GM23338 (cell line): ENCODE results near the gene NNT. TPM values are rescaled to one million over a fixed set of nuclear protein-coding genes. Genes with fewer than 3 reads are reported as not detected.

Source experiments
- ATAC-seq: fragments of 200-7000 bp; cut with Tn5 transposase; 3 replicates; pipeline ENCODE4 v1.9.1; 2020
- DNase-seq: peaks from one replicate; pipeline ENCODE4 v3.0.0-alpha.2; 2015; ENCODE audit warnings: low spot score
- H2AFZ ChIP-seq: fragments of 200-600 bp; sonication (generic); 2 replicates; pipeline ENCODE4 v1.8.0; 2016; ENCODE audit warnings: antibody characterized with exemption, mild to moderate bottlenecking, moderate library complexity
- H3F3A ChIP-seq: fragments of 200-600 bp; sonication (generic); replicated peaks from 2 replicates; pipeline ENCODE4 v1.8.0; 2017; ENCODE audit warnings: antibody characterized with exemption, mixed run types, low read depth
- H3K27ac ChIP-seq: fragments of 200-600 bp; sonication (generic); 2 replicates; pipeline ENCODE4 v1.6.1; 2016; ENCODE audit warnings: low read depth
- H3K27me3 ChIP-seq: fragments of 200-600 bp; sonication (generic); 2 replicates; pipeline ENCODE4 v1.8.0; 2016; ENCODE audit warnings: mild to moderate bottlenecking, mixed run types, moderate library complexity; ENCODE audit not compliant: insufficient read depth
- H3K36me3 ChIP-seq: fragments of 200-600 bp; sonication (generic); 2 replicates; pipeline ENCODE4 v1.8.0; 2016; ENCODE audit warnings: mild to moderate bottlenecking; ENCODE audit not compliant: insufficient read depth
- H3K4me1 ChIP-seq: fragments of 200-600 bp; sonication (generic); 2 replicates; pipeline ENCODE4 v1.8.0; 2016; ENCODE audit warnings: mild to moderate bottlenecking, moderate library complexity; ENCODE audit not compliant: insufficient read depth
- H3K4me2 ChIP-seq: fragments of 200-600 bp; sonication (generic); 2 replicates; pipeline ENCODE4 v1.7.1; 2017; ENCODE audit warnings: mixed run types
- H3K4me3 ChIP-seq: fragments of 200-600 bp; sonication (generic); 2 replicates; pipeline ENCODE4 v1.6.1; 2016; ENCODE audit warnings: mixed run types
- H3K79me2 ChIP-seq: fragments of 200-600 bp; sonication (generic); replicated peaks from 2 replicates; pipeline ENCODE4 v1.8.0; 2017; ENCODE audit warnings: mild to moderate bottlenecking; ENCODE audit not compliant: insufficient read depth
- H3K9me2 ChIP-seq: fragments of 200-600 bp; sonication (generic); 2 replicates; pipeline ENCODE4 v1.8.0; 2017; ENCODE audit not compliant: insufficient read depth
- H4K20me1 ChIP-seq: fragments of 200-600 bp; sonication (generic); replicated peaks from 2 replicates; pipeline ENCODE4 v1.8.0; 2017; ENCODE audit warnings: mild to moderate bottlenecking; ENCODE audit not compliant: insufficient read depth
- H3K27ac Mint-ChIP-seq: 2 replicates; pipeline ENCODE4 v1.8.0; 2020; ENCODE audit warnings: inconsistent platforms, mild to moderate bottlenecking, moderate library complexity, mixed read lengths
- H3K27me3 Mint-ChIP-seq: 3 replicates; pipeline ENCODE4 v1.8.0; 2022; ENCODE audit warnings: low read depth, mild to moderate bottlenecking, moderate library complexity, mixed read lengths, inconsistent platforms; ENCODE audit not compliant: insufficient read depth, poor library complexity
- H3K36me3 Mint-ChIP-seq: 3 replicates; pipeline ENCODE4 v1.8.0; 2021; ENCODE audit warnings: low read depth, mild to moderate bottlenecking, inconsistent platforms, moderate library complexity, mixed read lengths
- H3K4me1 Mint-ChIP-seq: 3 replicates; pipeline ENCODE4 v1.8.0; 2020; ENCODE audit warnings: mild to moderate bottlenecking, inconsistent platforms, mixed read lengths
- H3K4me3 Mint-ChIP-seq: 3 replicates; pipeline ENCODE4 v1.8.0; 2021; ENCODE audit warnings: moderate library complexity, mild to moderate bottlenecking, inconsistent platforms, mixed read lengths
- H3K9me3 Mint-ChIP-seq: 3 replicates; pipeline ENCODE4 v1.8.0; 2020; ENCODE audit warnings: moderate library complexity, mild to moderate bottlenecking, inconsistent platforms, mixed read lengths
- CREB1 ChIP-seq: fragments of 250-450 bp; sonication (Bioruptor Pico); IDR thresholded peaks from 2 replicates; pipeline ENCODE4 v1.5.0; 2020; ENCODE audit warnings: low read depth, mild to moderate bottlenecking, moderate library complexity
- EZH2 ChIP-seq: fragments of 200-600 bp; sonication (generic); IDR thresholded peaks from one replicate; pipeline ENCODE4 v1.8.0; 2017; ENCODE audit warnings: antibody characterized with exemption, mild to moderate bottlenecking, low read depth; ENCODE audit not compliant: unreplicated experiment
- EZH2phosphoT487 ChIP-seq: fragments of 200-600 bp; sonication (generic); IDR thresholded peaks from one replicate; pipeline ENCODE4 v1.8.1; 2018; ENCODE audit warnings: antibody characterized with exemption; ENCODE audit not compliant: unreplicated experiment
- JUNB ChIP-seq: IDR thresholded peaks from one replicate; pipeline ENCODE4 v1.6.1; 2016; ENCODE audit warnings: antibody characterized with exemption; ENCODE audit not compliant: unreplicated experiment
- ZNF114 ChIP-seq: fragments of 250-450 bp; sonication (Bioruptor Pico); IDR thresholded peaks from 2 replicates; pipeline ENCODE4 v1.5.0; 2020; ENCODE audit warnings: mild to moderate bottlenecking, moderate library complexity
- ZNF331 ChIP-seq: fragments of 250-450 bp; sonication (Bioruptor Pico); IDR thresholded peaks from 2 replicates; pipeline ENCODE4 v1.5.0; 2020; ENCODE audit warnings: low read depth, mild to moderate bottlenecking, moderate library complexity
- polyA plus RNA-seq: library from polyadenylated mRNA; unstranded; fragments of >200 nt; fragmentation: Nextera tagmentation; extraction: Ambion mirVana; gene quantifications from 2 replicates; pipeline ENCODE4 v1.2.1, GENCODE V29; 2016
- total RNA-seq: library from RNA; depleted of rRNA; stranded (reverse); fragments of >200 nt; shearing (Covaris generic); gene quantifications from 2 replicates; pipeline ENCODE4 v1.2.3, GENCODE V29; 2014
- TF ChIP-seq, protein P1 (sequence below): IDR thresholded peaks from 2 replicates; pipeline ENCODE4 v1.6.1; 2016; ENCODE audit warnings: antibody characterized with exemption
- TF ChIP-seq, protein P2 (sequence below), 2 experiments: fragments of 200-600 bp in 1 of 2; sonication (generic) in 1 of 2; conservative IDR thresholded peaks; 2 replicates each; pipeline versions ENCODE4 v1.5.1 to v1.6.1; 2016 to 2017; ENCODE audit warnings: antibody characterized with exemption in 2 of 2, low read depth in 2 of 2, mild to moderate bottlenecking in 2 of 2, moderate library complexity in 1 of 2
- TF ChIP-seq, protein P3 (sequence below): fragments of 250-450 bp; sonication (Bioruptor Pico); IDR thresholded peaks from 2 replicates; pipeline ENCODE4 v1.5.0; 2020; ENCODE audit warnings: mild to moderate bottlenecking, moderate library complexity

Gene NNT
- total and polyA plus RNA-seq, 2 experiments from 2014 or later = 10.8 to 15.9 TPM

DNA sequence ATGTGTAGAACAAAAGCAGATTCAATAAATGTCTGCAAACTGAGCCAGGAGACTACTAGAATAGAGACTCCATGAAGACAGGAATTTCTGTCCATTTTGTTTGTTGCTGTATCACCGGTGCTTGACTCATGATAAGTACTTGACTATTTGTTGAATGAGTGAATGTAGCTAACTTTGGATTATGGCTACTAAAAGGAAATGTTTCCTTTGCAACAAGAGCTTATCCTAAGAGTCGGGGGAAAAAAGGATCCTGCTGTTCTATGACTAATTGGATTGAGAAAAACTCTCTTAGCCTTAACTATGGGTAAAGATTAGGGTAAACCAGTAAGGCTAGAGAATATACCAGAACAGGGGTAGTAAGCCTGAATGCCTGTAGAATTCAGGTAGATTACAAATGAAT lies 49.6 kb upstream of the NNT start (continued):
- TF ChIP-seq ZNF114 (CRISPR knock-in tag) = no peak
- no peak for TF ChIP-seq JUNB
- TF ChIP-seq EZH2phosphoT487 = no peak
- no peak for TF ChIP-seq CREB1 (CRISPR knock-in tag)
- TF ChIP-seq, protein P1, sequence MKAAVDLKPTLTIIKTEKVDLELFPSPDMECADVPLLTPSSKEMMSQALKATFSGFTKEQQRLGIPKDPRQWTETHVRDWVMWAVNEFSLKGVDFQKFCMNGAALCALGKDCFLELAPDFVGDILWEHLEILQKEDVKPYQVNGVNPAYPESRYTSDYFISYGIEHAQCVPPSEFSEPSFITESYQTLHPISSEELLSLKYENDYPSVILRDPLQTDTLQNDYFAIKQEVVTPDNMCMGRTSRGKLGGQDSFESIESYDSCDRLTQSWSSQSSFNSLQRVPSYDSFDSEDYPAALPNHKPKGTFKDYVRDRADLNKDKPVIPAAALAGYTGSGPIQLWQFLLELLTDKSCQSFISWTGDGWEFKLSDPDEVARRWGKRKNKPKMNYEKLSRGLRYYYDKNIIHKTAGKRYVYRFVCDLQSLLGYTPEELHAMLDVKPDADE = no peak
- TF ChIP-seq ZNF331 (CRISPR knock-in tag) = no peak
- TF ChIP-seq, protein P2, sequence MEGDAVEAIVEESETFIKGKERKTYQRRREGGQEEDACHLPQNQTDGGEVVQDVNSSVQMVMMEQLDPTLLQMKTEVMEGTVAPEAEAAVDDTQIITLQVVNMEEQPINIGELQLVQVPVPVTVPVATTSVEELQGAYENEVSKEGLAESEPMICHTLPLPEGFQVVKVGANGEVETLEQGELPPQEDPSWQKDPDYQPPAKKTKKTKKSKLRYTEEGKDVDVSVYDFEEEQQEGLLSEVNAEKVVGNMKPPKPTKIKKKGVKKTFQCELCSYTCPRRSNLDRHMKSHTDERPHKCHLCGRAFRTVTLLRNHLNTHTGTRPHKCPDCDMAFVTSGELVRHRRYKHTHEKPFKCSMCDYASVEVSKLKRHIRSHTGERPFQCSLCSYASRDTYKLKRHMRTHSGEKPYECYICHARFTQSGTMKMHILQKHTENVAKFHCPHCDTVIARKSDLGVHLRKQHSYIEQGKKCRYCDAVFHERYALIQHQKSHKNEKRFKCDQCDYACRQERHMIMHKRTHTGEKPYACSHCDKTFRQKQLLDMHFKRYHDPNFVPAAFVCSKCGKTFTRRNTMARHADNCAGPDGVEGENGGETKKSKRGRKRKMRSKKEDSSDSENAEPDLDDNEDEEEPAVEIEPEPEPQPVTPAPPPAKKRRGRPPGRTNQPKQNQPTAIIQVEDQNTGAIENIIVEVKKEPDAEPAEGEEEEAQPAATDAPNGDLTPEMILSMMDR (conservative IDR thresholded peaks at IDR 0.05; ENCODE audit: low read depth in 2 of 2) = no peak

DNA sequence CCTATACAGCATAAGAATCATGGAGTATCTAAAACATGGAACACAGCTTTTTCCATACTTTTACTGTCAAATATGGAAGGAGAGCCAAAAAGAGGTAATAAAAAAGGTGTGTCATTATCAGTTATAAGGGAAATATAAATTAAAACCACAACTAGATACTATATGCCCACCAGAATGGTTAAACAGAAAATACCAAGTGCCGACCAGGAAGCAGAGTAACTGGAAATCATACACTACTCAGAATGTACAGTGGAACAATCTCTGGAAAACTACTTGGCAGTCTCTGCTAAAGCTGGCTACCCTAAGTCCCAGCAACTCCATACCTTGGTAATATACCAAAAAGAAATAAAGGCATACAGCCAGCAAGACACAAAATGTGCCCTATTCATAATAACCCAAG lies 48.5 kb upstream of the NNT start:
- Histone ChIP-seq H3K36me3 (peaks cover 38% of the 10 kb centered on the region), H3F3A (no peaks in the 10 kb centered on the region), H3K4me3 (peak overlapping the region; percentile 81), H3K9me2 (no peaks in the 10 kb centered on the region), H3K4me2 (peak overlapping the region; percentile 88), H3K27me3 (no peaks in the 10 kb centered on the region), H3K79me2 (peaks cover 68% of the 10 kb centered on the region), H3K4me1 (peaks cover 27% of the 10 kb centered on the region), H2AFZ (no peak overlapping the region), H4K20me1 (peaks cover 26% of the 10 kb centered on the region), H3K27ac (no peak overlapping the region)
- Mint-ChIP-seq H3K4me1 (peaks cover 8% of the 10 kb centered on the region; the same call in 2 of the 3 replicates), H3K9me3 (no peaks in the 10 kb centered on the region), H3K27me3 (peaks cover 11% of the 10 kb centered on the region), H3K27ac (no peak overlapping the region), H3K36me3 (peaks cover 15% of the 10 kb centered on the region), H3K4me3 (no peak overlapping the region)
- DNase-seq (no peak), ATAC-seq (no peak)
- TF ChIP-seq EZH2 = no peak

DNA sequence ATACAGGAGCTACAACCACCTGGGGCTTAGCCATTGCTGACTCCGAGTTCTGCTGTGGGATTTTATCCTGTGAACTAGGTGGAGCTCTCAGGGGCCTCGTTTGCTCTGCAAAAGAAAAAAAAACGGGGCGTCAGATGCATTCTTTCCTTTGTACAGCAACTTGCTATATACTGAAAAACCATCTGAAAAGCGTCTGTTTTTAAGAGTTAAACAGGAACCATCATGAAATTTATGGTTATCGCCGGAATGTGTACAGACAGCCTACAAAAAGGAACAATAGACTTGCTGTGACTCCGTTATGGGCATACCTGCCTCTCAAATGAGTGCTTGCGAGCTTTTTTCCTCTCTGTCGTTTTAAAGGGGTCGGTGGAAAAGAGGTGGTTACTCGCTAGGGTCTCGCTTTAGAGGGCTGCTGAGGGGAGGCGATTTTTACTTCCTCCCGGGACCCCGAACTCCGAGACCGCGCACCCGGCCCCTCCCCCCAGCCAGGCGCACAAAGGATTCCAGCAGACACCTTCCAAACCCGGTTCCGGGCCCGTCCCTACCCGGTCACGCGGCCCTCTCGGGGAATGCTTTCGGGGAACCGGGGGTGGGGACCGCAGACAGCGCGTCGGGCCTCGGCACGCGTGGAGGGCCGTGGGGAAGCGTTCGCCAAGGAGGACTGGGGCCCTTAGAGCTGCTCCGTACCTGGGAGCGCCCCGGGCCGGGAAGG lies 46.9 kb upstream of the NNT start:
- H3K79me2 ChIP-seq = peaks cover 53% of the 10 kb centered on the region
- peak overlapping the region; percentile 81 for H3K4me3 ChIP-seq
- H3K36me3 Mint-ChIP-seq = peaks cover 8% of the 10 kb centered on the region
- no peaks in the 10 kb centered on the region for H3K27me3 ChIP-seq
- peak overlapping the region; percentile 92 for H3K4me3 Mint-ChIP-seq
- H2AFZ ChIP-seq = peak overlapping the region; percentile 34; the same call in 1 of the 2 replicates
- H3F3A ChIP-seq = no peaks in the 10 kb centered on the region
- ATAC-seq (peak; percentile 63), DNase-seq (peak; percentile 79)
- H3K27me3 Mint-ChIP-seq = peaks cover 11% of the 10 kb centered on the region
- H3K9me2 ChIP-seq = no peaks in the 10 kb centered on the region
- peaks cover 12% of the 10 kb centered on the region for H3K4me1 Mint-ChIP-seq
- H3K9me3 Mint-ChIP-seq = no peaks in the 10 kb centered on the region
- peaks cover 28% of the 10 kb centered on the region for H3K36me3 ChIP-seq
- H3K4me1 ChIP-seq = peaks cover 27% of the 10 kb centered on the region
- H3K27ac Mint-ChIP-seq = peak overlapping the region; percentile 98
- peak overlapping the region; percentile 88 for H3K4me2 ChIP-seq
- H4K20me1 ChIP-seq = peaks cover 18% of the 10 kb centered on the region
- H3K27ac ChIP-seq = peak overlapping the region; percentile 87
- TF ChIP-seq, protein P3, sequence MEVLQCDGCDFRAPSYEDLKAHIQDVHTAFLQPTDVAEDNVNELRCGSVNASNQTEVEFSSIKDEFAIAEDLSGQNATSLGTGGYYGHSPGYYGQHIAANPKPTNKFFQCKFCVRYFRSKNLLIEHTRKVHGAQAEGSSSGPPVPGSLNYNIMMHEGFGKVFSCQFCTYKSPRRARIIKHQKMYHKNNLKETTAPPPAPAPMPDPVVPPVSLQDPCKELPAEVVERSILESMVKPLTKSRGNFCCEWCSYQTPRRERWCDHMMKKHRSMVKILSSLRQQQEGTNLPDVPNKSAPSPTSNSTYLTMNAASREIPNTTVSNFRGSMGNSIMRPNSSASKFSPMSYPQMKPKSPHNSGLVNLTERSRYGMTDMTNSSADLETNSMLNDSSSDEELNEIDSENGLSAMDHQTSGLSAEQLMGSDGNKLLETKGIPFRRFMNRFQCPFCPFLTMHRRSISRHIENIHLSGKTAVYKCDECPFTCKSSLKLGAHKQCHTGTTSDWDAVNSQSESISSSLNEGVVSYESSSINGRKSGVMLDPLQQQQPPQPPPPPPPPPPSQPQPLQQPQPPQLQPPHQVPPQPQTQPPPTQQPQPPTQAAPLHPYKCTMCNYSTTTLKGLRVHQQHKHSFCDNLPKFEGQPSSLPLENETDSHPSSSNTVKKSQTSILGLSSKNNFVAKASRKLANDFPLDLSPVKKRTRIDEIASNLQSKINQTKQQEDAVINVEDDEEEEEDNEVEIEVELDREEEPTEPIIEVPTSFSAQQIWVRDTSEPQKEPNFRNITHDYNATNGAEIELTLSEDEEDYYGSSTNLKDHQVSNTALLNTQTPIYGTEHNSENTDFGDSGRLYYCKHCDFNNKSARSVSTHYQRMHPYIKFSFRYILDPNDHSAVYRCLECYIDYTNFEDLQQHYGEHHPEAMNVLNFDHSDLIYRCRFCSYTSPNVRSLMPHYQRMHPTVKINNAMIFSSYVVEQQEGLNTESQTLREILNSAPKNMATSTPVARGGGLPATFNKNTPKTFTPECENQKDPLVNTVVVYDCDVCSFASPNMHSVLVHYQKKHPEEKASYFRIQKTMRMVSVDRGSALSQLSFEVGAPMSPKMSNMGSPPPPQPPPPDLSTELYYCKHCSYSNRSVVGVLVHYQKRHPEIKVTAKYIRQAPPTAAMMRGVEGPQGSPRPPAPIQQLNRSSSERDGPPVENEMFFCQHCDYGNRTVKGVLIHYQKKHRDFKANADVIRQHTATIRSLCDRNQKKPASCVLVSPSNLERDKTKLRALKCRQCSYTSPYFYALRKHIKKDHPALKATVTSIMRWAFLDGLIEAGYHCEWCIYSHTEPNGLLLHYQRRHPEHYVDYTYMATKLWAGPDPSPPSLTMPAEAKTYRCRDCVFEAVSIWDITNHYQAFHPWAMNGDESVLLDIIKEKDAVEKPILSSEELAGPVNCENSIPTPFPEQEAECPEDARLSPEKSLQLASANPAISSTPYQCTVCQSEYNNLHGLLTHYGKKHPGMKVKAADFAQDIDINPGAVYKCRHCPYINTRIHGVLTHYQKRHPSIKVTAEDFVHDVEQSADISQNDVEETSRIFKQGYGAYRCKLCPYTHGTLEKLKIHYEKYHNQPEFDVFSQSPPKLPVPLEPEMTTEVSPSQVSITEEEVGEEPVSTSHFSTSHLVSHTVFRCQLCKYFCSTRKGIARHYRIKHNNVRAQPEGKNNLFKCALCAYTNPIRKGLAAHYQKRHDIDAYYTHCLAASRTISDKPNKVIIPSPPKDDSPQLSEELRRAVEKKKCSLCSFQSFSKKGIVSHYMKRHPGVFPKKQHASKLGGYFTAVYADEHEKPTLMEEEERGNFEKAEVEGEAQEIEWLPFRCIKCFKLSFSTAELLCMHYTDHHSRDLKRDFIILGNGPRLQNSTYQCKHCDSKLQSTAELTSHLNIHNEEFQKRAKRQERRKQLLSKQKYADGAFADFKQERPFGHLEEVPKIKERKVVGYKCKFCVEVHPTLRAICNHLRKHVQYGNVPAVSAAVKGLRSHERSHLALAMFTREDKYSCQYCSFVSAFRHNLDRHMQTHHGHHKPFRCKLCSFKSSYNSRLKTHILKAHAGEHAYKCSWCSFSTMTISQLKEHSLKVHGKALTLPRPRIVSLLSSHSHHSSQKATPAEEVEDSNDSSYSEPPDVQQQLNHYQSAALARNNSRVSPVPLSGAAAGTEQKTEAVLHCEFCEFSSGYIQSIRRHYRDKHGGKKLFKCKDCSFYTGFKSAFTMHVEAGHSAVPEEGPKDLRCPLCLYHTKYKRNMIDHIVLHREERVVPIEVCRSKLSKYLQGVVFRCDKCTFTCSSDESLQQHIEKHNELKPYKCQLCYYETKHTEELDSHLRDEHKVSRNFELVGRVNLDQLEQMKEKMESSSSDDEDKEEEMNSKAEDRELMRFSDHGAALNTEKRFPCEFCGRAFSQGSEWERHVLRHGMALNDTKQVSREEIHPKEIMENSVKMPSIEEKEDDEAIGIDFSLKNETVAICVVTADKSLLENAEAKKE (CRISPR knock-in tag) = no peak
